K562 (cell line): ENCODE measurements around the gene GRIK5. TPM values are rescaled to one million over a fixed set of nuclear protein-coding genes. Genes with fewer than 3 reads are reported as not detected.

Experiments
- ATAC-seq: fragments of 200-7000 bp; cut with Tn5 transposase; 3 replicates; pipeline ENCODE4 v1.9.1; 2020; ENCODE audit warnings: moderate library complexity
- BruUV-seq: library from RNA; stranded (reverse); fragments of 400-500 nt; replicated peaks from 2 replicates; lab custom pipeline; 2021; lab: Mats Ljungman, UMichigan
- CTCF ChIA-PET: fragments of 300-600 bp; formaldehyde crosslinking; extraction: SDS; loops from one replicate; lab custom pipeline; 2021; ENCODE audit warnings: low intra/inter-chr PET ratio; lab: Yijun Ruan, JAX
- POLR2A ChIA-PET: fragments of 300-600, 350-650 bp; sonication (Branson Sonifier 250); formaldehyde crosslinking; extraction: SDS; loops from one replicate; lab custom pipeline; 2021; ENCODE audit warnings: antibody characterized with exemption, inconsistent platforms; lab: Yijun Ruan, JAX
- DNase-seq, 4 experiments: peaks; one replicate each; pipeline versions ENCODE4 v3.0.0 to v3.0.0-alpha.2; 2011 to 2018; ENCODE audit warnings: low spot score in 3 of 4, mixed read lengths in 3 of 4; ENCODE audit errors: extremely low read depth in 1 of 4
- FAIRE-seq: peaks from 2 replicates; lab custom pipeline; 2011; peaks lifted over from hg19 to GRCh38; lab: Jason Lieb, UNC
- H2AFZ ChIP-seq: 2 replicates; pipeline ENCODE4 v1.6.0; 2011; ENCODE audit warnings: low read depth, low read length, control low read depth, inconsistent platforms
- H3K27ac ChIP-seq: fragments of 200-600 bp; 3 replicates; pipeline ENCODE4 v1.8.0; 2011; ENCODE audit warnings: low read depth, mild to moderate bottlenecking, control low read depth, inconsistent platforms, low read length, moderate library complexity, mixed read lengths; ENCODE audit errors: extremely low read depth
- H3K27me3 ChIP-seq, 2 experiments: fragments of 300-600 bp in 1 of 2; 2 replicates in 1 of 2; 3 replicates in 1 of 2; pipeline versions ENCODE4 v1.6.0 to v1.8.0; 2011; ENCODE audit warnings: inconsistent platforms in 2 of 2, low read length in 2 of 2, mild to moderate bottlenecking in 1 of 2, mixed read lengths in 1 of 2, moderate library complexity in 1 of 2; ENCODE audit not compliant: control insufficient read depth in 2 of 2, insufficient read depth in 2 of 2
- H3K36me3 ChIP-seq: fragments of 300-600 bp; 3 replicates; pipeline ENCODE4 v1.8.0; 2011; ENCODE audit warnings: mild to moderate bottlenecking, low read length, inconsistent platforms; ENCODE audit not compliant: control insufficient read depth, insufficient read depth
- H3K4me1 ChIP-seq, 2 experiments: fragments of 200-600 bp in 1 of 2; replicated peaks in 1 of 2; 2 replicates in 1 of 2; 3 replicates in 1 of 2; pipeline versions ENCODE4 v1.5.1 to v1.8.0; 2011; ENCODE audit warnings: inconsistent platforms in 2 of 2, low read length in 2 of 2, mild to moderate bottlenecking in 1 of 2, mixed read lengths in 1 of 2, moderate library complexity in 1 of 2; ENCODE audit not compliant: control insufficient read depth in 2 of 2, insufficient read depth in 2 of 2
- H3K4me2 ChIP-seq: 2 replicates; pipeline ENCODE4 v1.6.1; 2011; ENCODE audit warnings: low read length, control low read depth, inconsistent platforms, mixed read lengths; ENCODE audit not compliant: insufficient read depth
- H3K4me3 ChIP-seq: fragments of 200-600 bp; sonication (generic), shearing (Covaris generic); 2 replicates; pipeline ENCODE4 v1.5.1; 2016; ENCODE audit warnings: control low read depth, inconsistent platforms
- H3K79me2 ChIP-seq: fragments of 200-600 bp; 3 replicates; pipeline ENCODE4 v1.8.0; 2011; ENCODE audit warnings: low read length, inconsistent platforms; ENCODE audit not compliant: control insufficient read depth, insufficient read depth
- H3K9ac ChIP-seq, 2 experiments: 2 replicates each; pipeline versions ENCODE4 v1.6.0 to v1.6.1; 2011; ENCODE audit warnings: low read depth in 2 of 2, low read length in 2 of 2, control low read depth in 1 of 2, inconsistent platforms in 1 of 2, mild to moderate bottlenecking in 1 of 2, mixed read lengths in 1 of 2; ENCODE audit not compliant: insufficient read depth in 1 of 2
- H3K9me1 ChIP-seq: one replicate; pipeline ENCODE4 v1.6.0; 2011; ENCODE audit warnings: inconsistent platforms, mild to moderate bottlenecking, low read length, moderate library complexity; ENCODE audit not compliant: control insufficient read depth, insufficient read depth
- H3K9me3 ChIP-seq: replicated peaks from 2 replicates; pipeline ENCODE4 v1.5.1; 2011; ENCODE audit warnings: low read depth, low read length, inconsistent platforms; ENCODE audit not compliant: control insufficient read depth, insufficient read depth
- H4K20me1 ChIP-seq: replicated peaks from 2 replicates; pipeline ENCODE4 v1.6.1; 2011; ENCODE audit warnings: low read length, inconsistent platforms, mixed read lengths; ENCODE audit not compliant: control insufficient read depth, insufficient read depth
- MAFG ChIP-seq: fragments of 450-650 bp; conservative IDR thresholded peaks from 2 replicates; pipeline ENCODE4 v1.6.1; 2016; ENCODE audit warnings: missing genetic modification characterization, missing compliant biosample characterization
- NFE2 ChIP-seq: IDR thresholded peaks from 2 replicates; pipeline ENCODE4 v1.6.1; 2014; ENCODE audit warnings: antibody characterized with exemption, low read depth
- NRF1 ChIP-seq, 2 experiments: fragments of 450-650 bp; IDR thresholded peaks in 1 of 2; conservative IDR thresholded peaks in 1 of 2; 2 replicates each; pipeline ENCODE4 v1.6.1; 2014; ENCODE audit warnings: mild to moderate bottlenecking in 2 of 2
- PHF8 ChIP-seq: fragments of 200-600 bp; sonication (generic); IDR thresholded peaks from 2 replicates; pipeline ENCODE4 v1.6.1; 2012; ENCODE audit warnings: mixed run types, mild to moderate bottlenecking, inconsistent platforms, low read length, moderate library complexity, borderline replicate concordance
- ZBTB7A ChIP-seq: IDR thresholded peaks from 2 replicates; pipeline ENCODE4 v1.6.1; 2011; ENCODE audit warnings: low read depth, mild to moderate bottlenecking, low read length, moderate library complexity, borderline replicate concordance; ENCODE audit not compliant: control insufficient read depth
- ZNF217 ChIP-seq: sonication (generic); formaldehyde crosslinking; IDR thresholded peaks from 2 replicates; pipeline ENCODE4 v1.8.0; 2022; ENCODE audit warnings: mild to moderate bottlenecking, missing genetic modification reagents
- ZNF511 ChIP-seq: sonication (generic); formaldehyde crosslinking; IDR thresholded peaks from 2 replicates; pipeline ENCODE4 v1.8.0; 2022; ENCODE audit warnings: mild to moderate bottlenecking, missing genetic modification reagents
- WGBS: fragments of 100-300 bp; shearing (Covaris generic); methylation state at CpG from one replicate; pipeline ENCODE4 v1.1.6; 2016; ENCODE audit warnings: low coverage, mixed read lengths; ENCODE audit not compliant: insufficient coverage; ENCODE audit errors: missing lambda C conversion rate; 5-methylcytosine and 5-hydroxymethylcytosine counted together
- in situ Hi-C: fragments of 300-500 bp; cut with MboI; formaldehyde crosslinking; loops from 4 replicates; pipeline ENCODE4 v1.15.0; 2018; ENCODE audit warnings: inconsistent platforms, mixed read lengths
- intact Hi-C: fragments of 100-400 bp; cut with micrococcal nuclease; formaldehyde crosslinking; loops from 2 replicates; pipeline ENCODE4 v1.14.2; 2022
- polyA plus RNA-seq, 8 experiments: library from polyadenylated mRNA; depleted of rRNA in 4 of 8; stranded (reverse) in 5 of 8; unstranded in 3 of 8; fragments of >200 nt; fragmentation: Nextera tagmentation in 2 of 8; fragmentation: Illumina TruSeq in 1 of 8; extraction: Ambion mirVana in 2 of 8; extraction: Trizol in 1 of 8; gene quantifications; 2 replicates each; pipeline versions ENCODE4 v1.2.1 to v1.2.3, GENCODE V29; 2011 to 2014; ENCODE audit warnings: inconsistent platforms in 1 of 8, missing spikeins in 1 of 8
- total RNA-seq, 7 experiments: library from RNA; depleted of rRNA in 6 of 7; stranded (reverse); fragments of >200 nt in 6 of 7; fragmentation: Illumina TruSeq in 2 of 7; extraction: Trizol in 2 of 7; gene quantifications; 2 replicates each; pipeline versions ENCODE4 v1.2.1 to v1.2.3, GENCODE V29; 2011 to 2021; ENCODE audit warnings: low replicate concordance in 1 of 7
- TF ChIP-seq, protein P1 (sequence below): fragments of 450-650 bp; IDR thresholded peaks from one replicate; pipeline ENCODE4 v1.6.1; 2018; ENCODE audit warnings: mild to moderate bottlenecking, moderate library complexity; ENCODE audit not compliant: partially characterized antibody

The GRIK5 gene
- total and polyA plus RNA-seq, 9 of the 15 experiments (the other 6 are each of a cell fraction or from before 2014, with no cell fraction given): 0.04 to 0.55 (median 0.27) TPM; not detected in 2

- ChIA-PET POLR2A (no interaction called here), CTCF (no interaction called here)
- Histone ChIP-seq H2AFZ (no peak overlapping the region), H3K79me2 (no peaks in the 10 kb centered on the region), H3K4me2 (no peak overlapping the region; the same call in 1 of the 2 replicates), H3K4me1 (peaks cover 0 to 15% of the 10 kb centered on the region in 2 experiments; a peak in 2 of 5 replicates), H3K9me1 (no peaks in the 10 kb centered on the region), H3K27me3 (peaks cover 37 to 54% of the 10 kb centered on the region in 2 experiments; a peak in 4 of 5 replicates), H3K4me3 (no peak overlapping the region), H3K9me3 (no peaks in the 10 kb centered on the region), H3K36me3 (no peaks in the 10 kb centered on the region), H3K27ac (no peak overlapping the region), H3K9ac (peak overlapping the region in 1 of 2 experiments; percentile 68; a peak in 2 of 4 replicates), H4K20me1 (peaks cover 10% of the 10 kb centered on the region)
- ATAC-seq (peak; percentile 71), FAIRE-seq (no peak), DNase-seq (no peak)
- TF ChIP-seq ZNF511 (CRISPR knock-in tag) (no peak), ZBTB7A (0 out of 2 replicates have a peak, but pooled peaks have one; percentile 23), NRF1 (conservative IDR thresholded peaks at IDR 0.05 in 1 of 2, IDR thresholded peaks at IDR 0.05 in 1 of 2) (peak; percentile 28 to 50; a peak in 1 of 4 replicates), MAFG (tag) (peak; percentile 21; the same call in 1 of the 2 replicates), PHF8 (no peak), NFE2 (peak; percentile 34; the same call in 1 of the 2 replicates), ZNF217 (CRISPR knock-in tag) (no peak)
- TF ChIP-seq, protein P1, sequence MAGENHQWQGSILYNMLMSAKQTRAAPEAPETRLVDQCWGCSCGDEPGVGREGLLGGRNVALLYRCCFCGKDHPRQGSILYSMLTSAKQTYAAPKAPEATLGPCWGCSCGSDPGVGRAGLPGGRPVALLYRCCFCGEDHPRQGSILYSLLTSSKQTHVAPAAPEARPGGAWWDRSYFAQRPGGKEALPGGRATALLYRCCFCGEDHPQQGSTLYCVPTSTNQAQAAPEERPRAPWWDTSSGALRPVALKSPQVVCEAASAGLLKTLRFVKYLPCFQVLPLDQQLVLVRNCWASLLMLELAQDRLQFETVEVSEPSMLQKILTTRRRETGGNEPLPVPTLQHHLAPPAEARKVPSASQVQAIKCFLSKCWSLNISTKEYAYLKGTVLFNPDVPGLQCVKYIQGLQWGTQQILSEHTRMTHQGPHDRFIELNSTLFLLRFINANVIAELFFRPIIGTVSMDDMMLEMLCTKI: no peak
- intact Hi-C loops: no loop called here
- in situ Hi-C loops: no loop called here
- 2% methylated on average over 20 of the region's 26 CpGs for WGBS
- BruUV-seq: no TSS peak
Observed at GRCh38 chr19:41967054-41967783, 102.8 kb downstream of the GRIK5 start.
